ENCODE data around the gene PPP1R12C.

PPP1R12C gene

GRCh38 chr19:55091955-55092354 is 25.5 kb downstream of the PPP1R12C start:
- in situ Hi-C loops (cut with MboI; ENCODE audit: low sequenced_read_pairs): no loop called here

- in situ Hi-C loops (cut with MboI; ENCODE audit: low sequenced_read_pairs): no loop called here
These were observed 26.1 kb downstream of the PPP1R12C start for GRCh38 chr19:55091126-55091910.

- in situ Hi-C loops (cut with MboI; ENCODE audit: low sequenced_read_pairs): no loop called here
These were observed 26.9 kb downstream of the PPP1R12C start for GRCh38 chr19:55090564-55090963.

GRCh38 chr19:55089342-55089944 is 28.0 kb downstream of the PPP1R12C start:
- in situ Hi-C loops (cut with MboI; ENCODE audit: low sequenced_read_pairs): no loop called here

GRCh38 chr19:55088543-55089341 is 28.7 kb downstream of the PPP1R12C start:
- in situ Hi-C loops (cut with MboI; ENCODE audit: low sequenced_read_pairs): no loop called here

GRCh38 chr19:55088021-55088451 is 29.4 kb downstream of the PPP1R12C start:
- in situ Hi-C loops (cut with MboI; ENCODE audit: low sequenced_read_pairs): no loop called here

- in situ Hi-C loops (cut with MboI; ENCODE audit: low sequenced_read_pairs): no loop called here
These were observed 29.9 kb downstream of the PPP1R12C start for GRCh38 chr19:55087542-55087901.

- in situ Hi-C loops (cut with MboI; ENCODE audit: low sequenced_read_pairs): no loop called here
These were observed 30.5 kb downstream of the PPP1R12C start for GRCh38 chr19:55086730-55087541.

GRCh38 chr19:55085923-55086715 is 31.3 kb downstream of the PPP1R12C start:
- in situ Hi-C loops (cut with MboI; ENCODE audit: low sequenced_read_pairs): no loop called here

GRCh38 chr19:55084416-55084815 is 33.0 kb downstream of the PPP1R12C start:
- in situ Hi-C loops (cut with MboI; ENCODE audit: low sequenced_read_pairs): no loop called here

- in situ Hi-C loops (cut with MboI; ENCODE audit: low sequenced_read_pairs): no loop called here
These were observed 34.2 kb downstream of the PPP1R12C start for GRCh38 chr19:55083004-55083850.

- in situ Hi-C loops (cut with MboI; ENCODE audit: low sequenced_read_pairs): no loop called here
These were observed 35.2 kb downstream of the PPP1R12C start for GRCh38 chr19:55082020-55082851.

GRCh38 chr19:55081770-55082019 is 35.7 kb downstream of the PPP1R12C start:
- in situ Hi-C loops (cut with MboI; ENCODE audit: low sequenced_read_pairs): no loop called here

GRCh38 chr19:55080968-55081769 is 36.3 kb downstream of the PPP1R12C start:
- in situ Hi-C loops (cut with MboI; ENCODE audit: low sequenced_read_pairs): no loop called here

GRCh38 chr19:55080121-55080967 is 37.1 kb downstream of the PPP1R12C start:
- in situ Hi-C loops (cut with MboI; ENCODE audit: low sequenced_read_pairs): no loop called here

- in situ Hi-C loops (cut with MboI; ENCODE audit: low sequenced_read_pairs): no loop called here
These were observed 37.9 kb downstream of the PPP1R12C start for GRCh38 chr19:55079400-55080038.
